ENCODE measurements around the gene RNF144B. TPM values are rescaled to one million over a fixed set of nuclear protein-coding genes. Genes with fewer than 3 reads are reported as not detected.

RNF144B gene
- polyA plus RNA-seq, 3 donors = 25.6 to 31.0 (median 27.9) TPM

- no peak for DNase-seq
- H4K20me1 ChIP-seq (ENCODE audit: insufficient read depth, low read length) = no peaks in the 10 kb centered on the region
- no peaks in the 10 kb centered on the region for H3K36me3 ChIP-seq (replicated peaks in 1 of 2; ENCODE audit: control insufficient read depth in 1 of 2, insufficient read depth in 2 of 2, low read length in 2 of 2)
- H3K27ac Mint-ChIP-seq = no peak overlapping the region
- no peaks in the 10 kb centered on the region for H3K36me3 Mint-ChIP-seq
- H2AFZ ChIP-seq (ENCODE audit: insufficient read depth, low read depth, low read length, poor library complexity, severe bottlenecking) = no peak overlapping the region
- H3K27me3 Mint-ChIP-seq (ENCODE audit: low read depth in 3 of 3) = peaks cover 0 to 3% (median 2%) of the 10 kb centered on the region in 3 donors
- no CpG with 5 or more reads among the region's 2 CpGs for WGBS (ENCODE audit: insufficient coverage)
- no peaks in the 10 kb centered on the region for H3K27me3 ChIP-seq (ENCODE audit: control insufficient read depth in 2 of 2, insufficient read depth in 2 of 2, low read length in 2 of 2)
- H3K9ac ChIP-seq (ENCODE audit: insufficient read depth, low read length, poor library complexity, severe bottlenecking) = no peak overlapping the region
- H3K4me1 Mint-ChIP-seq = peaks cover 19% of the 10 kb centered on the region
- no peaks in the 10 kb centered on the region for H3K9me3 ChIP-seq (replicated peaks in 1 of 2; ENCODE audit: control insufficient read depth in 1 of 2, insufficient read depth in 1 of 2, low read length in 2 of 2)
- no peak overlapping the region for H3K27ac ChIP-seq (ENCODE audit: low read depth in 1 of 2, low read length in 2 of 2)
- no peak overlapping the region for H3K4me3 ChIP-seq (replicated peaks in 1 of 3; ENCODE audit: low read depth in 2 of 3, low read length in 3 of 3)
- no peak for TF ChIP-seq CTCF (IDR thresholded peaks at IDR 0.05)
- H3K79me2 ChIP-seq (ENCODE audit: insufficient read depth, low read length) = peaks cover 13% of the 10 kb centered on the region
- H3K4me2 ChIP-seq (replicated peaks; ENCODE audit: extremely low read depth, low read length, poor library complexity, severe bottlenecking) = no peak overlapping the region
- peaks cover 0 to 4% (median 1%) of the 10 kb centered on the region in 7 donors for H3K9me3 Mint-ChIP-seq
- intact Hi-C loops (cut with micrococcal nuclease) = loop anchor here (10.0 kb wide), 3 partner anchors 51 to 119 kb away; partner anchors contain the start of gene DEK (in 1 of the 2)
- H3K4me3 Mint-ChIP-seq = no peak overlapping the region
- peaks cover 5 to 6% of the 10 kb centered on the region in 2 donors for H3K4me1 ChIP-seq (ENCODE audit: control insufficient read depth in 1 of 2, insufficient read depth in 2 of 2, low read length in 2 of 2)
These were observed 3.7 kb upstream of the RNF144B start for GRCh38 chr6:18383441-18383840.

GRCh38 chr6:18384621-18385020 is 2.5 kb upstream of the RNF144B start:
- Histone ChIP-seq H3K4me1 (ENCODE audit: control insufficient read depth in 1 of 2, insufficient read depth in 2 of 2, low read length in 2 of 2) (peaks cover 11 to 14% of the 10 kb centered on the region in 2 donors), H3K27ac (ENCODE audit: low read depth in 1 of 2, low read length in 2 of 2) (no peak overlapping the region), H3K27me3 (ENCODE audit: control insufficient read depth in 2 of 2, insufficient read depth in 2 of 2, low read length in 2 of 2) (no peaks in the 10 kb centered on the region), H3K9me3 (replicated peaks in 1 of 2; ENCODE audit: control insufficient read depth in 1 of 2, insufficient read depth in 1 of 2, low read length in 2 of 2) (no peaks in the 10 kb centered on the region), H2AFZ (ENCODE audit: insufficient read depth, low read depth, low read length, poor library complexity, severe bottlenecking) (no peak overlapping the region), H3K36me3 (replicated peaks in 1 of 2; ENCODE audit: control insufficient read depth in 1 of 2, insufficient read depth in 2 of 2, low read length in 2 of 2) (no peaks in the 10 kb centered on the region), H4K20me1 (ENCODE audit: insufficient read depth, low read length) (no peaks in the 10 kb centered on the region), H3K4me3 (replicated peaks in 1 of 3; ENCODE audit: low read depth in 2 of 3, low read length in 3 of 3) (no peak overlapping the region), H3K4me2 (replicated peaks; ENCODE audit: extremely low read depth, low read length, poor library complexity, severe bottlenecking) (no peak overlapping the region), H3K9ac (ENCODE audit: insufficient read depth, low read length, poor library complexity, severe bottlenecking) (no peak overlapping the region), H3K79me2 (ENCODE audit: insufficient read depth, low read length) (peaks cover 25% of the 10 kb centered on the region)
- Mint-ChIP-seq H3K27ac (no peak overlapping the region), H3K4me1 (peaks cover 29% of the 10 kb centered on the region), H3K9me3 (peaks cover 0 to 4% (median 1%) of the 10 kb centered on the region in 7 donors), H3K4me3 (no peak overlapping the region), H3K36me3 (peaks cover 0 to 2% of the 10 kb centered on the region in 2 donors), H3K27me3 (ENCODE audit: low read depth in 3 of 3) (peaks cover 0 to 3% (median 2%) of the 10 kb centered on the region in 3 donors)
- no peak for DNase-seq
- intact Hi-C loops (cut with micrococcal nuclease) = loop anchor here (10.0 kb wide), 3 partner anchors 50 to 120 kb away; partner anchors contain the start of gene DEK (in 1 of the 2)
- 90% methylated on average over 4 of the region's 4 CpGs for whole genome bisulfite sequencing (ENCODE audit: insufficient coverage)
- no peak for TF ChIP-seq CTCF (IDR thresholded peaks at IDR 0.05)
